Hepatocyte (in vitro differentiated cells): ENCODE results near the gene ZNF407. TPM values are rescaled to one million over a fixed set of nuclear protein-coding genes. Genes with fewer than 3 reads are reported as not detected.

Experiments used
- DNase-seq: peaks from one replicate; pipeline ENCODE4 v3.0.0-alpha.2; 2016; ENCODE audit warnings: low spot score
- H2AFZ ChIP-seq: fragments of 200-600 bp; sonication (generic); 2 replicates; pipeline ENCODE4 v1.6.0; 2016; ENCODE audit warnings: antibody characterized with exemption, mild to moderate bottlenecking
- H3K27ac ChIP-seq: fragments of 200-600 bp; sonication (generic); 2 replicates; pipeline ENCODE4 v1.5.1; 2016; ENCODE audit warnings: mild to moderate bottlenecking
- H3K27me3 ChIP-seq: fragments of 200-600 bp; sonication (generic); 2 replicates; pipeline ENCODE4 v1.6.1; 2016
- H3K36me3 ChIP-seq: fragments of 200-600 bp; sonication (generic); replicated peaks from 2 replicates; pipeline ENCODE4 v1.5.1; 2016; ENCODE audit warnings: low read depth; ENCODE audit not compliant: insufficient read depth
- H3K4me1 ChIP-seq: fragments of 200-600 bp; sonication (generic); 2 replicates; pipeline ENCODE4 v1.5.1; 2016; ENCODE audit warnings: mild to moderate bottlenecking, moderate library complexity; ENCODE audit not compliant: insufficient read depth
- H3K4me2 ChIP-seq: fragments of 200-600 bp; sonication (generic); 2 replicates; pipeline ENCODE4 v1.6.0; 2016
- H3K4me3 ChIP-seq: fragments of 200-600 bp; sonication (generic); 2 replicates; pipeline ENCODE4 v1.5.1; 2016; ENCODE audit warnings: mild to moderate bottlenecking
- H3K79me2 ChIP-seq: fragments of 200-600 bp; sonication (generic); 2 replicates; pipeline ENCODE4 v1.6.0; 2017; ENCODE audit warnings: mild to moderate bottlenecking
- H3K9me2 ChIP-seq: fragments of 200-600 bp; sonication (generic); replicated peaks from 2 replicates; pipeline ENCODE4 v1.6.0; 2017; ENCODE audit warnings: mild to moderate bottlenecking; ENCODE audit not compliant: insufficient read depth
- H3K9me3 ChIP-seq: fragments of 200-600 bp; sonication (generic); 2 replicates; pipeline ENCODE4 v1.5.1; 2016; ENCODE audit warnings: low read depth, mild to moderate bottlenecking
- H4K20me1 ChIP-seq: fragments of 200-600 bp; sonication (generic); 2 replicates; pipeline ENCODE4 v1.6.0; 2016; ENCODE audit warnings: mild to moderate bottlenecking; ENCODE audit not compliant: insufficient read depth, poor library complexity, severe bottlenecking
- EZH2 ChIP-seq: fragments of 200-600 bp; sonication (generic); IDR thresholded peaks from 2 replicates; pipeline ENCODE4 v1.6.1; 2016; ENCODE audit warnings: antibody characterized with exemption, mild to moderate bottlenecking, borderline replicate concordance
- EZH2phosphoT487 ChIP-seq: fragments of 200-600 bp; sonication (generic); IDR thresholded peaks from one replicate; pipeline ENCODE4 v1.6.1; 2018; ENCODE audit warnings: antibody characterized with exemption, mild to moderate bottlenecking, low read depth, moderate library complexity; ENCODE audit not compliant: unreplicated experiment, severe bottlenecking
- WGBS: methylation state at CpG from one replicate; pipeline ENCODE4 v1.1.6; 2016; ENCODE audit warnings: low lambda C conversion rate; ENCODE audit errors: missing lambda C conversion rate; 5-methylcytosine and 5-hydroxymethylcytosine counted together
- polyA plus RNA-seq: library from polyadenylated mRNA; unstranded; fragments of >200 nt; fragmentation: Nextera tagmentation; extraction: Ambion mirVana; gene quantifications from 2 replicates; pipeline ENCODE4 v1.2.1, GENCODE V29; 2016
- total RNA-seq: library from RNA; depleted of rRNA; stranded (reverse); fragments of >200 nt; gene quantifications from 2 replicates; pipeline ENCODE4 v1.2.3, GENCODE V29; 2014
- TF ChIP-seq, protein P1 (sequence below): fragments of 200-600 bp; sonication (generic); IDR thresholded peaks from 2 replicates; pipeline ENCODE4 v1.5.1; 2016; ENCODE audit warnings: antibody characterized with exemption, mild to moderate bottlenecking; ENCODE audit not compliant: poor library complexity

Gene ZNF407
- total and polyA plus RNA-seq, 2 experiments from 2014 or later, result 3.2 to 12.4 TPM

DNA sequence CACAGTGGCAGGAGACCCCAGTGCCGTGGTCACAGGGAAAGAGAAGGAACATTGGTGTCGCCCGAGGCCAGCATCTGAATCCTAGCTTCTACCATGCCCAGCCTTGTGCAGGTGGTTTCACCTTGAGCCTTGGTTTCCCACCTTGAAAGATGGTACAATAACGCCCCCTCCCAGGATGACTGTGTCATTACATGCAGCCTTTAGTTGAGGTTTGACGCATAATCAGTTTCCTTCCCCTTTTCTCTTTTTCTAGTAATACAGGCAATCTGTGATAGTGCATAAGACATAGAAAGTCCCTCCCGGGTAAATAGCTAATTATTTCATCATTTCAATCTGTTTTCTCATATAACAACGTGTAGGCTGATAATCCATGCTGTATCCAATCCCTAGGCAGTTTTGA lies 29.8 kb upstream of the ZNF407 start:
- WGBS, result 74% methylated on average over 7 of the region's 7 CpGs
- no peaks in the 10 kb centered on the region for H3K9me2 ChIP-seq
- no peak for DNase-seq
- no peaks in the 10 kb centered on the region for H3K27me3 ChIP-seq
- H3K4me3 ChIP-seq, result no peak overlapping the region
- TF ChIP-seq, protein P1, sequence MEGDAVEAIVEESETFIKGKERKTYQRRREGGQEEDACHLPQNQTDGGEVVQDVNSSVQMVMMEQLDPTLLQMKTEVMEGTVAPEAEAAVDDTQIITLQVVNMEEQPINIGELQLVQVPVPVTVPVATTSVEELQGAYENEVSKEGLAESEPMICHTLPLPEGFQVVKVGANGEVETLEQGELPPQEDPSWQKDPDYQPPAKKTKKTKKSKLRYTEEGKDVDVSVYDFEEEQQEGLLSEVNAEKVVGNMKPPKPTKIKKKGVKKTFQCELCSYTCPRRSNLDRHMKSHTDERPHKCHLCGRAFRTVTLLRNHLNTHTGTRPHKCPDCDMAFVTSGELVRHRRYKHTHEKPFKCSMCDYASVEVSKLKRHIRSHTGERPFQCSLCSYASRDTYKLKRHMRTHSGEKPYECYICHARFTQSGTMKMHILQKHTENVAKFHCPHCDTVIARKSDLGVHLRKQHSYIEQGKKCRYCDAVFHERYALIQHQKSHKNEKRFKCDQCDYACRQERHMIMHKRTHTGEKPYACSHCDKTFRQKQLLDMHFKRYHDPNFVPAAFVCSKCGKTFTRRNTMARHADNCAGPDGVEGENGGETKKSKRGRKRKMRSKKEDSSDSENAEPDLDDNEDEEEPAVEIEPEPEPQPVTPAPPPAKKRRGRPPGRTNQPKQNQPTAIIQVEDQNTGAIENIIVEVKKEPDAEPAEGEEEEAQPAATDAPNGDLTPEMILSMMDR, result no peak
- TF ChIP-seq EZH2 (no peak), EZH2phosphoT487 (no peak)
- H4K20me1 ChIP-seq, result no peaks in the 10 kb centered on the region
- H3K4me1 ChIP-seq, result peaks cover 24% of the 10 kb centered on the region
- H3K4me2 ChIP-seq, result no peak overlapping the region
- no peaks in the 10 kb centered on the region for H3K36me3 ChIP-seq
- no peak overlapping the region for H2AFZ ChIP-seq
- H3K9me3 ChIP-seq, result no peaks in the 10 kb centered on the region
- H3K79me2 ChIP-seq, result no peaks in the 10 kb centered on the region
- no peak overlapping the region for H3K27ac ChIP-seq

DNA sequence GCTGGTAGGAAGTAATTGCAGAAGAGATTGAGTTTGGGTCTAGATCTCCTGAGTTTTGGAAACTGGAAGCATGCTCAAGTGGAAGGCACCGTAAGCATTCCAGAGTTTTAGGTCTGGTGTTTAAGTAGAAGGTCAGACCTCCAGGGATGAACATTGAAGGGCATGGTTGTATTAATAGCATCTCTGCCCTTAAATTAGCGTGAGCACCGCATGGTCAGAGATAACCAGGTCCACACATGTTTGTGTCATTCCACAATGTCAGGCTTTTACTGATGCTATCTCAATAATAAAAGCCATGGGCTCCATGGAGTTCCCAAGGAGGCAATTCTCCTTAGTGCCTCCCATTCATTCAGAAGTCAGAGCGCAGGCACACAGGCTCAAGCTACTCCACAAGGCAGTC lies 28.3 kb upstream of the ZNF407 start:
- no peak overlapping the region for H3K4me2 ChIP-seq
- no peak overlapping the region for H3K4me3 ChIP-seq
- no peaks in the 10 kb centered on the region for H3K27me3 ChIP-seq
- H2AFZ ChIP-seq, result no peak overlapping the region
- H3K27ac ChIP-seq, result no peak overlapping the region
- peaks cover 15% of the 10 kb centered on the region for H3K4me1 ChIP-seq
- 84% methylated on average over 4 of the region's 4 CpGs for WGBS
- H3K36me3 ChIP-seq, result no peaks in the 10 kb centered on the region
- TF ChIP-seq EZH2phosphoT487, result no peak
- TF ChIP-seq EZH2, result no peak
- TF ChIP-seq, protein P1, result no peak
- no peaks in the 10 kb centered on the region for H3K79me2 ChIP-seq
- no peaks in the 10 kb centered on the region for H3K9me2 ChIP-seq
- no peak for DNase-seq
- H3K9me3 ChIP-seq, result no peaks in the 10 kb centered on the region
- H4K20me1 ChIP-seq, result no peaks in the 10 kb centered on the region

DNA sequence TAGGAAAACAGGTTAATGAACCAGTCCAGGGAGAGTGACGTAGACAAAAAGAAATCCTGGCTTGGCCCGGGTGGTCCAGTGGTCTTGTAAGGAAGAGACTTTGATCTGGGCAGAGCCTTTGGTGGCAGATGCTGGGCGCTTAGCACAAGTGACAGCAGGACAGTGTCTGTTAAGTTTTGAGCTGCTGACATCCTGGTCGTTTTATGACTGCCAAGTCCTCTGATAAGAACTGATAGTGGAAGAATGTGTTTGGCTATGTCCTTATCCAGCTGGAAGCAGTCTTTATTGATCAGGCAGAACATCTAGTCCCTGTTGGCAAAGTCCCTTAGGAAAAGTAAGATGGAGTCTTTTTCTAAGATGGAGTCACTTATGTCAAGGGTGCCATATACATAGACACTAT lies 27.4 kb upstream of the ZNF407 start:
- Histone ChIP-seq H3K9me2 (no peaks in the 10 kb centered on the region), H3K27me3 (no peaks in the 10 kb centered on the region), H3K4me3 (no peak overlapping the region), H3K27ac (no peak overlapping the region), H3K9me3 (no peaks in the 10 kb centered on the region), H3K4me2 (no peak overlapping the region), H4K20me1 (no peaks in the 10 kb centered on the region), H3K79me2 (no peaks in the 10 kb centered on the region), H3K4me1 (peaks cover 8% of the 10 kb centered on the region), H2AFZ (no peak overlapping the region), H3K36me3 (no peaks in the 10 kb centered on the region)
- no peak for TF ChIP-seq EZH2phosphoT487
- no peak for TF ChIP-seq EZH2
- TF ChIP-seq, protein P1, result no peak
- 39% methylated on average over 4 of the region's 4 CpGs for WGBS
- DNase-seq, result no peak
